Upper lobe of left lung (tissue), 6 donors: ENCODE data around the gene COL15A1. TPM values are rescaled to one million over a fixed set of nuclear protein-coding genes. Genes with fewer than 3 reads are reported as not detected.

Experiments
- ATAC-seq, 2 donors: fragments of 200-7000 bp; cut with Tn5 transposase; one replicate each; pipeline ENCODE4 v1.9.1; 2022; ENCODE audit warnings: mild to moderate bottlenecking in 2 of 2, moderate library complexity in 2 of 2; ENCODE audit not compliant: low FRiP score in 2 of 2
- DNase-seq, 2 donors: peaks; one replicate each; pipeline ENCODE4 v3.0.0-alpha.2; 2019 to 2020
- H3K27ac ChIP-seq, 4 donors: fragments of 200-600 bp; sonication (generic); one replicate each; pipeline ENCODE4 v1.5.1; 2016 to 2019
- H3K27me3 ChIP-seq, 4 donors: fragments of 200-600 bp; sonication (generic); one replicate each; pipeline ENCODE4 v1.5.1; 2017 to 2019
- H3K36me3 ChIP-seq, 4 donors: fragments of 200-600 bp; sonication (generic); one replicate each; pipeline ENCODE4 v1.5.1; 2016 to 2019
- H3K4me1 ChIP-seq, 4 donors: fragments of 200-600 bp; sonication (generic); one replicate each; pipeline ENCODE4 v1.5.1; 2018 to 2019
- H3K4me3 ChIP-seq, 4 donors: fragments of 200-600 bp; sonication (generic); one replicate each; pipeline ENCODE4 v1.5.1; 2017 to 2019; ENCODE audit warnings: mild to moderate bottlenecking in 2 of 4, moderate library complexity in 1 of 4
- H3K9me3 ChIP-seq, 4 donors: fragments of 200-600 bp; sonication (generic); one replicate each; pipeline ENCODE4 v1.5.1; 2018 to 2019
- CTCF ChIP-seq, 6 experiments: fragments of 450-650 bp in 4 of 6; fragments of 200-600 bp in 2 of 6; sonication (generic) in 2 of 6; IDR thresholded peaks; one replicate each; pipeline ENCODE4 v1.5.1; 2016 to 2019; ENCODE audit warnings: antibody characterized with exemption in 6 of 6
- EP300 ChIP-seq, 4 donors: sonication (generic); formaldehyde crosslinking; IDR thresholded peaks; one replicate each; pipeline ENCODE4 v1.5.1; 2017; ENCODE audit warnings: antibody characterized with exemption in 4 of 4, control low read depth in 2 of 4
- POLR2A ChIP-seq, 4 donors: fragments of 450-650 bp; IDR thresholded peaks; one replicate each; pipeline ENCODE4 v1.5.1; 2016 to 2017; ENCODE audit warnings: antibody characterized with exemption in 4 of 4, mild to moderate bottlenecking in 2 of 4
- POLR2AphosphoS5 ChIP-seq, 2 donors: sonication (generic); formaldehyde crosslinking; IDR thresholded peaks; one replicate each; pipeline ENCODE4 v1.5.1; 2017; ENCODE audit warnings: antibody characterized with exemption in 2 of 2
- WGBS, 2 donors: methylation state at CpG; one replicate each; pipeline ENCODE4 v1.1.5; 2017 to 2018; 5-methylcytosine and 5-hydroxymethylcytosine counted together
- total RNA-seq, 6 donors: library from RNA; depleted of rRNA in 4 of 6; stranded (reverse); fragments of >200 nt in 4 of 6; gene quantifications; one replicate each; pipeline versions ENCODE4 v1.1.0 to v1.2.1, GENCODE V29; 2016 to 2021
- donor health status: DM: no; HTN: no; CAD: no; lungs with moderate emphysema.
- donor health status: DM: no; HTN: yes; CAD: no; lungs with severe emphysema.

The COL15A1 gene
- total RNA-seq, 6 donors from 2014 or later: 1.0 to 17.9 (median 2.7) TPM

GRCh38 chr9:98927724-98928123, 16.0 kb upstream of the COL15A1 start:
- Histone ChIP-seq H3K9me3 (no peaks in the 10 kb centered on the region), H3K36me3 (no peaks in the 10 kb centered on the region), H3K27ac (no peak overlapping the region), H3K4me3 (no peak overlapping the region), H3K4me1 (peaks cover 0 to 3% (median 1%) of the 10 kb centered on the region in 4 donors), H3K27me3 (no peaks in the 10 kb centered on the region)
- ATAC-seq (no peak), DNase-seq (no peak)
- TF ChIP-seq CTCF (IDR thresholded peaks at IDR 0.05) (no peak), POLR2AphosphoS5 (IDR thresholded peaks at IDR 0.05) (no peak), POLR2A (IDR thresholded peaks at IDR 0.05) (no peak), EP300 (IDR thresholded peaks at IDR 0.05) (no peak)
- WGBS, 2 donors: 59 to 87% methylated on average over 5 to 6 of the region's 6 CpGs

DNA sequence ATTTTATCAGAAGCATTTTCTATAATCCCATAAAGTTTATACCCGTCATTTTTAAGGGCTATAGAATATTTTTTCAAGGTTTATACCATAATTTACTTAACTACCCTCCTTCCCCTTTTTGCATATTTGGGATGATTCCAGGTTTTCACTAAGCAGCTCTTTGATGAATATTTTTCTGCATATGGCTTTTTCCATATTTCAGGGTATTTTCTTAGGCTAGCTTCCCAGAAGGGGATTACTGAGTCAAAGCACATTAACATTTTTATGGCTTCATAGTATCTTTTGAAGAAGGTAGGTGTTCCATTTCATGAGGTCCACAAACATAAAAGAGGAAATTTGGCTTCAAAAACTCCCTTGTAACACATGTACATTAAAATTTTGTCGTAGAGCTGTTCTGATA, 14.6 kb upstream of the COL15A1 start:
- Histone ChIP-seq H3K36me3 (no peaks in the 10 kb centered on the region), H3K4me1 (no peaks in the 10 kb centered on the region), H3K27me3 (no peaks in the 10 kb centered on the region), H3K4me3 (no peak overlapping the region), H3K27ac (no peak overlapping the region), H3K9me3 (no peaks in the 10 kb centered on the region)
- 74 to 84% methylated on average over 2 of the region's 2 CpGs for WGBS, 2 donors
- DNase-seq (no peak), ATAC-seq (no peak)
- no peak for TF ChIP-seq CTCF (IDR thresholded peaks at IDR 0.05)
- TF ChIP-seq EP300 (IDR thresholded peaks at IDR 0.05): no peak
- TF ChIP-seq POLR2AphosphoS5 (IDR thresholded peaks at IDR 0.05): no peak

GRCh38 chr9:98929895-98930341, 13.8 kb upstream of the COL15A1 start:
- Histone ChIP-seq H3K27ac (no peak overlapping the region), H3K4me3 (no peak overlapping the region), H3K36me3 (no peaks in the 10 kb centered on the region), H3K27me3 (no peaks in the 10 kb centered on the region), H3K9me3 (no peaks in the 10 kb centered on the region), H3K4me1 (no peaks in the 10 kb centered on the region)
- WGBS, 2 donors: 87 to 90% methylated on average over 9 to 10 of the region's 10 CpGs
- TF ChIP-seq EP300 (IDR thresholded peaks at IDR 0.05) (no peak), POLR2A (IDR thresholded peaks at IDR 0.05) (no peak), POLR2AphosphoS5 (IDR thresholded peaks at IDR 0.05) (no peak), CTCF (IDR thresholded peaks at IDR 0.05) (no peak)
- ATAC-seq: no peak
- no peak for DNase-seq

DNA sequence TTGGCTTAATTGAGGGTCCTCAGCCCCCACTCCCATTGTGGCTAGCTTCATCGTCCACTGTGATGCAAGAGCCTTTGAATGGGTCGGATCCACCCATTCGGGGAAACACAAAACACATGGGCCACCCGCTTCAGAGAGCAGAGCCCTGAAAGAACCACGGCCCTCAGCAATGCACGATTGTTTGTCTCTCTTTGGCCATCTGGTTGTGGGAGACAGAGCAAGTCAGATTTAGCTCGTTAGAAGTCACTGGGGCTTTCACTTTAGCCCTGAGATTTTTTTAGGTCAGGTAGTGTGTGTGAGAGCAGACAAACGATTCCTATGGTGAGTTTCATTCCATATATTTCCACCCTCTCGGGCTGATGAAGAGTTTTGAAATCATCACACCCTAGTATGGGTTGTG, 12.9 kb upstream of the COL15A1 start:
- no peaks in the 10 kb centered on the region for H3K9me3 ChIP-seq
- TF ChIP-seq CTCF (IDR thresholded peaks at IDR 0.05): no peak
- no peak for TF ChIP-seq EP300 (IDR thresholded peaks at IDR 0.05)
- TF ChIP-seq POLR2AphosphoS5 (IDR thresholded peaks at IDR 0.05): no peak
- no peak for TF ChIP-seq POLR2A (IDR thresholded peaks at IDR 0.05)
- H3K36me3 ChIP-seq: no peaks in the 10 kb centered on the region
- no peak for ATAC-seq
- H3K27ac ChIP-seq: no peak overlapping the region
- H3K4me1 ChIP-seq: no peaks in the 10 kb centered on the region
- H3K4me3 ChIP-seq: no peak overlapping the region
- 89% methylated on average over 9 of the region's 9 CpGs for WGBS, 2 donors
- no peak for DNase-seq
- H3K27me3 ChIP-seq: no peaks in the 10 kb centered on the region

GRCh38 chr9:98931600-98932389, 11.9 kb upstream of the COL15A1 start:
- 86 to 92% methylated on average over 8 of the region's 8 CpGs for WGBS, 2 donors
- no peak overlapping the region for H3K4me3 ChIP-seq
- DNase-seq: no peak

More at GRCh38 chr9:98931600-98932389, 11.9 kb upstream of the COL15A1 start:
- H3K27ac ChIP-seq: no peak overlapping the region
- TF ChIP-seq CTCF (IDR thresholded peaks at IDR 0.05): no peak
- TF ChIP-seq EP300 (IDR thresholded peaks at IDR 0.05): no peak
- no peak for TF ChIP-seq POLR2AphosphoS5 (IDR thresholded peaks at IDR 0.05)
- TF ChIP-seq POLR2A (IDR thresholded peaks at IDR 0.05): no peak
- no peaks in the 10 kb centered on the region for H3K9me3 ChIP-seq
- H3K36me3 ChIP-seq: no peaks in the 10 kb centered on the region
- ATAC-seq: no peak
- H3K27me3 ChIP-seq: no peaks in the 10 kb centered on the region
- H3K4me1 ChIP-seq: no peaks in the 10 kb centered on the region
